Type B pancreatic cell (in vitro differentiated cells): ENCODE measurements around the gene AIG1. TPM values are rescaled to one million over a fixed set of nuclear protein-coding genes. Genes with fewer than 3 reads are reported as not detected.

Experiments used
- DNase-seq: peaks from one replicate; pipeline ENCODE4 v3.0.0; 2021; ENCODE audit warnings: mixed read lengths; ENCODE audit not compliant: unreplicated experiment; ENCODE audit errors: extremely low spot score
- H3K27ac Mint-ChIP-seq: 2 replicates; pipeline ENCODE4 v1.8.0; 2021; ENCODE audit warnings: mild to moderate bottlenecking, mixed read lengths
- H3K27me3 Mint-ChIP-seq: 2 replicates; pipeline ENCODE4 v1.8.0; 2021; ENCODE audit warnings: mixed read lengths
- H3K36me3 Mint-ChIP-seq: 2 replicates; pipeline ENCODE4 v1.8.0; 2021; ENCODE audit warnings: mixed read lengths
- H3K4me1 Mint-ChIP-seq: one replicate; pipeline ENCODE4 v1.8.0; 2021; ENCODE audit warnings: mixed read lengths; ENCODE audit not compliant: unreplicated experiment
- H3K4me3 Mint-ChIP-seq: 2 replicates; pipeline ENCODE4 v1.8.0; 2021; ENCODE audit warnings: mild to moderate bottlenecking, mixed read lengths
- H3K9me3 Mint-ChIP-seq: 2 replicates; pipeline ENCODE4 v1.8.0; 2021; ENCODE audit warnings: mixed read lengths
- CTCF ChIP-seq: fragments of 200-600 bp; sonication (generic); conservative IDR thresholded peaks from 2 replicates; pipeline ENCODE4 v1.5.0; 2021; ENCODE audit warnings: antibody characterized with exemption, mild to moderate bottlenecking
- total RNA-seq: library from RNA; stranded (reverse); gene quantifications from 2 replicates; pipeline ENCODE4 v1.2.1, GENCODE V29; 2021; ENCODE audit warnings: low replicate concordance

Gene AIG1
- total RNA-seq, 1 donor from 2014 or later = 34.3 TPM

GRCh38 chr6:143197377-143197776, 136.7 kb downstream of the AIG1 start:
- no peak for DNase-seq
- Mint-ChIP-seq H3K27ac (no peak overlapping the region), H3K9me3 (no peaks in the 10 kb centered on the region), H3K4me1 (peaks cover 14% of the 10 kb centered on the region), H3K27me3 (no peaks in the 10 kb centered on the region), H3K36me3 (peaks cover 7% of the 10 kb centered on the region), H3K4me3 (no peak overlapping the region)
- TF ChIP-seq CTCF = no peak

DNA sequence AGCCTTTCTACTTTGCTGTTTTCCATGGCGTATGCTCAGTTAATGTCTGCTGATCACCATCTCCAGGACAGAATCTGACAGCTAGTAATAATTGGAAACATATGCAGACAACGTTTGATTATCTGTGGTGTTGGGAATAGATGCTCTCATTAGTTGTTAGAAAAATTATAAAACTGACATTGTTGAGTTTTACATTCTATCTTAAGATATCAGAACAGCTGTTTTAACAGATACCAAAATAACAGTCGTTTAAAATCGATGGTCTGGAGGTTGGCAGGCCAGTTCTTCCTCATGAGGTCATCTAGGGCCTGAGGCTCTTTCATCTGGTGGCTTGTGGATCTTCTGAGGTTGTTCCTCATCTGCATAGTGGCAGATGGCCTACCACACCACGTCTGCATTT, 137.6 kb downstream of the AIG1 start:
- H3K27ac Mint-ChIP-seq = no peak overlapping the region

DNA sequence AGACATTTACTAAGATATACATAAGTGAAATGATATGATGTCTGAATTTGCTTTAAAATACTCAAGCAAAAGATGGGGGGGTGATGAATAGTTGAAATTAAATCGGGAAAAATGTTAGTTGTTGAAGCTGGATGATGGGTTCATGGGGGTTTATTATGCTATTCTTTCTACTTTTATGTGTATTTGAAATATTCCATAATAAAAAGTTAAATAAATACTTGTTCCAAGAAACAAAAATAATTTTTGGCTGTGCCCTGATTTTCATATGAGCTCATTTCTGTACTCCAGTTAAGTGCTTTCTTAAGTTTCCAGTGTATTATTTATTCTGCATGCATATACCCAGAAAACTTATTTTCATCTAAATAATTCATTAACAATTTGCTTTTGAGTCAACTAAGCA, 138.6 kb downstream of the AIG1 start:
- peaks cover 14% of the 10 kb centered on the region for H3K4me1 Mint-ChIP-seq
- DNase-seq = no peak
- no peak overlapping the region for H3K27ac Mint-ChIP-seq
- peaks cover 4% of the 10 kb centered on the region for H3K36me3 Mint-ChIP-seq
- peaks cover 8% of the 10 kb centered on the region for H3K9me3 Mint-ChIP-seq
- H3K27me3 Mint-ChIP-seq = no peaks in the 10 kb centered on the region
- no peak overlapping the region for H3K4me3 Mint-ChIP-seq
- no peak for TF ChIP-seq CTCF

More for the DNA sequence above, 137.6 kb downstream of the AIG1 start:
- H3K27me3 Mint-ChIP-seq = no peaks in the 10 kb centered on the region
- H3K9me3 Mint-ChIP-seq = peaks cover 2% of the 10 kb centered on the region
- H3K36me3 Mint-ChIP-seq = peaks cover 4% of the 10 kb centered on the region
- DNase-seq = no peak
- no peak overlapping the region for H3K4me3 Mint-ChIP-seq
- TF ChIP-seq CTCF = no peak
- H3K4me1 Mint-ChIP-seq = peaks cover 14% of the 10 kb centered on the region

DNA sequence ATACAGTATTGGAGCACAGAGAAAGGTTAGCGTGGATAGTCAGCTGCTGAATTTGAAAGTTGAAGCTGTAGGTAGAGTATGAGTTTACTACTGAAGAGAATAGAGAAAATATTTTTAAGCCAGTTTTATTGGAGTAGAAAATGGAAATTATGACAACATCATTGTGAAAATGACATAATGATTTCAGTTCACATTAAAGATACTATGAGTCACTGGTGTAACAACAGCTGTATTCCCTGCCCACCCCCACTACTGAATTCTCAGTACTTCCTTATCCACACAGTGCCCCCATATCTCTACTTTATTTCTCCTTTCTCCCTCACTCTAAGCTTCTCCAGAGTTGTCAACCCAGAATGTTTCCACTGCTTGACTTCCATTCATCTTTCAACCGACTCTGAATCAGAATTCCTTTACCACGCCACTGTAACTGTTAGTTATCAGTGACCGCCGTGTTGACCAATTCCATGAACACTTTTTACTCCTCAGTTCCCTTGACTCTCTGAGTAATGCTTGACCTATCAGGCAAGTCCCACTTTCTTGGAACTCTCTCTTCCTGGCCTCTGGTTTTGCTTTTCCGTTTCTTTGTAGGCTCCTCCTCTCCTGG, 139.6 kb downstream of the AIG1 start:
- peaks cover 12% of the 10 kb centered on the region for H3K4me1 Mint-ChIP-seq
- no peak overlapping the region for H3K27ac Mint-ChIP-seq
- H3K27me3 Mint-ChIP-seq = no peaks in the 10 kb centered on the region
- no peak for DNase-seq
- H3K36me3 Mint-ChIP-seq = no peaks in the 10 kb centered on the region
- no peak for TF ChIP-seq CTCF
- no peak overlapping the region for H3K4me3 Mint-ChIP-seq
- peaks cover 8% of the 10 kb centered on the region for H3K9me3 Mint-ChIP-seq

DNA sequence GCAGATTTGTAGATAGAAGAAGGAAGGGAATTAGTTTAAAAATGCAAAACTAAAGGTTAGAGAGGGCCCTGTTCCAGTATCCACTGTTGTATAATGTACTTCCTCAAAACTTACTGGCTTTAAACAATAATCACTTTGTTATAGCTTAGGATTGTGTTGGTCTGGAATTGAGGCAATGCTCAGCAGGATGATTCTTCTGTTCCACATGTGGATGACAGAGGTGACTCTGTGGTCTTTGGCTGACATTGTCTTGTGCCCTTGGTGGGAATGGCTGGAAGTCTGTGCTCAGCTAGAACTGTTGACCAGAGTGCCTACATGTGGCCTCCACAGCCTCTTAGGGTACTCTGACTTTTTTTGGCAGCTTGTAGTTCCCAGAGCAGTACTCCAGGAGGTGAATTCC, 143.4 kb downstream of the AIG1 start:
- Mint-ChIP-seq H3K36me3 (no peaks in the 10 kb centered on the region), H3K27ac (no peak overlapping the region), H3K9me3 (peaks cover 8% of the 10 kb centered on the region), H3K4me1 (no peaks in the 10 kb centered on the region), H3K27me3 (no peaks in the 10 kb centered on the region), H3K4me3 (no peak overlapping the region)
- no peak for TF ChIP-seq CTCF
- DNase-seq = no peak

DNA sequence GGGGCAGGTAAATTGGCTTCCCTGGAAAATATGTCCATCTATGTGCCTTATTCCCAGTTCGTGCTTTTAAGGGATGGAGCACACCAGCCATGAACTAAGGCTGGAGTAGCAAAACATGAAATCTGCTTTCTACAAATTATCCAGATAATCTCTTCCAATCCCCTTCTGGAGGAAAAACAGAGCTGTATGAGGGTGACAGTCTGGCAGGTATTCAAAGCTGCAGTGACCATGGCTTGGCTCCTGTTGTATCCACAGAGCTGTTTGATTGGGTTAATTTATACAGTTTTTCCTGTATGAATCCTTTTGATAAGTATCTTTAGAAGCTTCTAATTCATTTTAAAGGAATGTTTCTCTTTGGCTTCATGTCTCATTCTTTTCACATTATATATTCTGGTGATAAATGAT, 144.4 kb downstream of the AIG1 start:
- Mint-ChIP-seq H3K27me3 (no peaks in the 10 kb centered on the region), H3K36me3 (no peaks in the 10 kb centered on the region), H3K9me3 (peaks cover 8% of the 10 kb centered on the region), H3K4me1 (no peaks in the 10 kb centered on the region), H3K4me3 (no peak overlapping the region), H3K27ac (no peak overlapping the region)
- no peak for TF ChIP-seq CTCF
- DNase-seq = no peak
